CD14-positive monocyte (primary cell): ENCODE results near the gene KRT7. TPM values are rescaled to one million over a fixed set of nuclear protein-coding genes. Genes with fewer than 3 reads are reported as not detected.

ENCODE experiments used
- DNase-seq, 3 donors: peaks; one replicate each; pipeline ENCODE4 v3.0.0-alpha.2; 2011 to 2022
- H2AFZ ChIP-seq: 2 replicates; pipeline ENCODE4 v1.6.0; 2012; ENCODE audit warnings: mild to moderate bottlenecking, low read depth, low read length, inconsistent platforms; ENCODE audit not compliant: insufficient read depth, poor library complexity, severe bottlenecking
- H3K27ac ChIP-seq, 2 donors: 1 replicate in 1 of 2; 2 replicates in 1 of 2; pipeline ENCODE4 v1.5.1; 2012 to 2013; ENCODE audit warnings: low read length in 2 of 2, control low read depth in 1 of 2, inconsistent platforms in 1 of 2, low read depth in 1 of 2, mild to moderate bottlenecking in 1 of 2
- H3K27me3 ChIP-seq, 2 donors: one replicate each; pipeline versions ENCODE4 v1.6.0 to v1.6.1; 2011 to 2013; ENCODE audit warnings: low read length in 2 of 2; ENCODE audit not compliant: control insufficient read depth in 2 of 2, insufficient read depth in 2 of 2
- H3K36me3 ChIP-seq, 2 donors: replicated peaks in 1 of 2; 1 replicate in 1 of 2; 2 replicates in 1 of 2; pipeline versions ENCODE4 v1.5.1 to v1.6.1; 2012 to 2013; ENCODE audit warnings: low read length in 2 of 2, control low read depth in 1 of 2, inconsistent platforms in 1 of 2, mild to moderate bottlenecking in 1 of 2; ENCODE audit not compliant: insufficient read depth in 2 of 2, control insufficient read depth in 1 of 2
- H3K4me1 ChIP-seq, 2 donors: 1 replicate in 1 of 2; 2 replicates in 1 of 2; pipeline versions ENCODE4 v1.5.1 to v1.6.1; 2012 to 2013; ENCODE audit warnings: low read length in 2 of 2, control low read depth in 1 of 2, inconsistent platforms in 1 of 2, mild to moderate bottlenecking in 1 of 2, moderate library complexity in 1 of 2; ENCODE audit not compliant: insufficient read depth in 2 of 2, control insufficient read depth in 1 of 2
- H3K4me2 ChIP-seq: replicated peaks from 2 replicates; pipeline ENCODE3; 2012; ENCODE audit warnings: low read length, moderate library complexity, mild to moderate bottlenecking; ENCODE audit not compliant: poor library complexity, severe bottlenecking; ENCODE audit errors: extremely low read depth
- H3K4me3 ChIP-seq, 3 experiments: fragments of 200-600 bp in 1 of 3; sonication (generic) in 1 of 3; replicated peaks in 1 of 3; 1 replicate in 2 of 3; 2 replicates in 1 of 3; pipeline ENCODE4 v1.5.1; 2011 to 2013; ENCODE audit warnings: low read length in 3 of 3, mild to moderate bottlenecking in 3 of 3, control low read depth in 2 of 3, low read depth in 2 of 3, inconsistent platforms in 1 of 3, moderate library complexity in 1 of 3
- H3K79me2 ChIP-seq: 2 replicates; pipeline ENCODE4 v1.6.0; 2012; ENCODE audit warnings: mild to moderate bottlenecking, control low read depth, inconsistent platforms, low read length, moderate library complexity; ENCODE audit not compliant: insufficient read depth
- H3K9ac ChIP-seq: 2 replicates; pipeline ENCODE4 v1.6.0; 2017; ENCODE audit warnings: low read length, mild to moderate bottlenecking; ENCODE audit not compliant: insufficient read depth, poor library complexity, severe bottlenecking
- H3K9me3 ChIP-seq, 2 donors: replicated peaks in 1 of 2; 1 replicate in 1 of 2; 2 replicates in 1 of 2; pipeline versions ENCODE4 v1.5.1 to v1.6.1; 2012 to 2013; ENCODE audit warnings: low read length in 2 of 2, control low read depth in 1 of 2; ENCODE audit not compliant: control insufficient read depth in 1 of 2, insufficient read depth in 1 of 2
- H4K20me1 ChIP-seq: 2 replicates; pipeline ENCODE4 v1.6.0; 2012; ENCODE audit warnings: mild to moderate bottlenecking, low read length, control low read depth, moderate library complexity; ENCODE audit not compliant: insufficient read depth
- H3K27ac Mint-ChIP-seq, 7 donors: one replicate each; pipeline ENCODE4 v1.8.0; 2020; ENCODE audit warnings: mild to moderate bottlenecking in 7 of 7, mixed read lengths in 7 of 7, moderate library complexity in 6 of 7, inconsistent platforms in 2 of 7
- H3K27me3 Mint-ChIP-seq, 3 donors: one replicate each; pipeline ENCODE4 v1.8.0; 2021 to 2022; ENCODE audit warnings: low read depth in 3 of 3, mild to moderate bottlenecking in 3 of 3, mixed read lengths in 3 of 3, moderate library complexity in 3 of 3, inconsistent platforms in 1 of 3
- H3K36me3 Mint-ChIP-seq, 2 donors: one replicate each; pipeline ENCODE4 v1.8.0; 2020; ENCODE audit warnings: mixed read lengths in 2 of 2, inconsistent platforms in 1 of 2, mild to moderate bottlenecking in 1 of 2
- H3K4me1 Mint-ChIP-seq: one replicate; pipeline ENCODE4 v1.8.0; 2020; ENCODE audit warnings: mild to moderate bottlenecking, mixed read lengths
- H3K4me3 Mint-ChIP-seq, 2 donors: one replicate each; pipeline ENCODE4 v1.8.0; 2020; ENCODE audit warnings: mild to moderate bottlenecking in 2 of 2, mixed read lengths in 2 of 2, moderate library complexity in 1 of 2
- H3K9me3 Mint-ChIP-seq, 7 donors: one replicate each; pipeline ENCODE4 v1.8.0; 2020 to 2022; ENCODE audit warnings: mixed read lengths in 7 of 7, mild to moderate bottlenecking in 6 of 7, moderate library complexity in 6 of 7, inconsistent platforms in 2 of 7
- WGBS: methylation state at CpG from one replicate; pipeline ENCODE4 v1.1.5; 2013; ENCODE audit warnings: missing lambda C conversion rate; ENCODE audit not compliant: insufficient coverage; 5-methylcytosine and 5-hydroxymethylcytosine counted together
- intact Hi-C, 2 donors: fragments of 100-400 bp; cut with micrococcal nuclease; formaldehyde crosslinking; loops; one replicate each; pipeline versions ENCODE4 v1.15.0 to v1.15.1; 2023
- polyA plus RNA-seq, 3 donors: library from polyadenylated mRNA; depleted of rRNA in 1 of 3; unstranded in 2 of 3; stranded (reverse) in 1 of 3; fragments of 300-500 nt in 2 of 3; fragments of >200 nt in 1 of 3; fragmentation: Illumina TruSeq in 2 of 3; gene quantifications; 1 replicate in 2 of 3; 2 replicates in 1 of 3; pipeline ENCODE4 v1.2.3, GENCODE V29; 2012 to 2021
- TF ChIP-seq, protein P1 (sequence below): fragments of 200-600 bp; IDR thresholded peaks from one replicate; pipeline ENCODE4 v1.8.0; 2022; ENCODE audit warnings: antibody characterized with exemption, mild to moderate bottlenecking

KRT7 gene
- polyA plus RNA-seq, 3 donors: 1.3 to 2.7 TPM; not detected in 1

GRCh38 chr12:52231305-52232202, 1.5 kb upstream of the KRT7 start:
- H3K9me3 Mint-ChIP-seq: peaks cover 0 to 20% (median 9%) of the 10 kb centered on the region in 7 donors
- H3K9me3 ChIP-seq: no peaks in the 10 kb centered on the region
- H3K36me3 Mint-ChIP-seq: peaks cover 8 to 15% of the 10 kb centered on the region in 2 donors
- H3K4me2 ChIP-seq: no peak overlapping the region
- H3K4me1 ChIP-seq: peaks cover 20 to 56% of the 10 kb centered on the region in 2 donors
- intact Hi-C loops: no loop called here
- H3K4me3 Mint-ChIP-seq: peak overlapping the region in 1 of 2 donors; percentile 82
- 83% methylated on average over 9 of the region's 16 CpGs for WGBS
- H3K36me3 ChIP-seq: no peaks in the 10 kb centered on the region
- H3K4me1 Mint-ChIP-seq: peaks cover 66% of the 10 kb centered on the region
- no peak overlapping the region for H3K27ac ChIP-seq
- no peak for DNase-seq
- H3K79me2 ChIP-seq: no peaks in the 10 kb centered on the region
- H3K27ac Mint-ChIP-seq: no peak overlapping the region
- no peak overlapping the region for H3K4me3 ChIP-seq
- H3K27me3 Mint-ChIP-seq: peaks cover 49 to 58% (median 51%) of the 10 kb centered on the region in 3 donors
- TF ChIP-seq, protein P1, sequence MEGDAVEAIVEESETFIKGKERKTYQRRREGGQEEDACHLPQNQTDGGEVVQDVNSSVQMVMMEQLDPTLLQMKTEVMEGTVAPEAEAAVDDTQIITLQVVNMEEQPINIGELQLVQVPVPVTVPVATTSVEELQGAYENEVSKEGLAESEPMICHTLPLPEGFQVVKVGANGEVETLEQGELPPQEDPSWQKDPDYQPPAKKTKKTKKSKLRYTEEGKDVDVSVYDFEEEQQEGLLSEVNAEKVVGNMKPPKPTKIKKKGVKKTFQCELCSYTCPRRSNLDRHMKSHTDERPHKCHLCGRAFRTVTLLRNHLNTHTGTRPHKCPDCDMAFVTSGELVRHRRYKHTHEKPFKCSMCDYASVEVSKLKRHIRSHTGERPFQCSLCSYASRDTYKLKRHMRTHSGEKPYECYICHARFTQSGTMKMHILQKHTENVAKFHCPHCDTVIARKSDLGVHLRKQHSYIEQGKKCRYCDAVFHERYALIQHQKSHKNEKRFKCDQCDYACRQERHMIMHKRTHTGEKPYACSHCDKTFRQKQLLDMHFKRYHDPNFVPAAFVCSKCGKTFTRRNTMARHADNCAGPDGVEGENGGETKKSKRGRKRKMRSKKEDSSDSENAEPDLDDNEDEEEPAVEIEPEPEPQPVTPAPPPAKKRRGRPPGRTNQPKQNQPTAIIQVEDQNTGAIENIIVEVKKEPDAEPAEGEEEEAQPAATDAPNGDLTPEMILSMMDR: no peak
- no peaks in the 10 kb centered on the region for H4K20me1 ChIP-seq
- H3K9ac ChIP-seq: no peak overlapping the region
- H3K27me3 ChIP-seq: peaks cover 11 to 47% of the 10 kb centered on the region in 2 donors
- no peak overlapping the region for H2AFZ ChIP-seq

DNA sequence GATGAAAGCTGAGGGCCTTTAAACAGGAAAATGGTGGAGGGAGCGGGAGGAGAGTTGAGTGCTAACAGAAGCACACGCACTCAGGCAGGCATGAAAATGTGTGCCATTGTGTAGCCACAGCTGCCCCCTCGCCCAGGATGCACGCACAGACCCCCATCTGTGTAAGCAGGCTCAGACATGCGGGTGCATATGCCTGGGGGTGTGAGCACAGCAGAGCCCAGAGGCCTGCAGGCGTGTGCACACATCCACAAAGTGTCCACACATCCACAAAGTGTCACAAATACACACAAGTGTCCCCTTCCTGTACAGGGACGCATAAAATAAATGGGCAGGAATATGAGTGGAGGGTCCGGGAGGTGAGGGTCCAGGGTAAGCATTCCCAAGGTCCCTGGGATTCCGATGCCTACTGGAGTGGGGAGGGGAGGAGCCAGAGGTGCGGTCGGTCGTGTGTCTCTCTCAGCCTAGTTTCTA, 805 bp upstream of the KRT7 start:
- WGBS: 60% methylated on average over 9 of the region's 12 CpGs
- DNase-seq: no peak
- Mint-ChIP-seq H3K27ac (no peak overlapping the region), H3K27me3 (peaks cover 49 to 58% (median 53%) of the 10 kb centered on the region in 3 donors), H3K4me1 (peaks cover 59% of the 10 kb centered on the region), H3K9me3 (peaks cover 0 to 20% (median 9%) of the 10 kb centered on the region in 7 donors), H3K4me3 (peak overlapping the region in 1 of 2 donors; percentile 82), H3K36me3 (peaks cover 9 to 15% of the 10 kb centered on the region in 2 donors)
- Histone ChIP-seq H2AFZ (no peak overlapping the region), H4K20me1 (no peaks in the 10 kb centered on the region), H3K9ac (no peak overlapping the region), H3K9me3 (no peaks in the 10 kb centered on the region), H3K79me2 (no peaks in the 10 kb centered on the region), H3K4me2 (no peak overlapping the region), H3K4me1 (peaks cover 14 to 50% of the 10 kb centered on the region in 2 donors), H3K27me3 (peaks cover 11 to 47% of the 10 kb centered on the region in 2 donors), H3K36me3 (no peaks in the 10 kb centered on the region), H3K27ac (no peak overlapping the region), H3K4me3 (no peak overlapping the region)
- TF ChIP-seq, protein P1: no peak
- intact Hi-C loops: no loop called here
